H9 (cell line): ENCODE data around the gene MERTK. TPM values are rescaled to one million over a fixed set of nuclear protein-coding genes. Genes with fewer than 3 reads are reported as not detected.

Source experiments
- DNase-seq: peaks from one replicate; pipeline ENCODE4 v3.0.0-alpha.2; 2017
- H2AFZ ChIP-seq: one replicate; pipeline ENCODE4 v1.6.1; 2013; ENCODE audit warnings: mild to moderate bottlenecking, low read length, control low read depth, moderate library complexity
- H2AK5ac ChIP-seq: 2 replicates; pipeline ENCODE4 v1.6.1; 2013; ENCODE audit warnings: low read length, control low read depth, mixed read lengths; ENCODE audit not compliant: insufficient read length
- H2BK120ac ChIP-seq: one replicate; pipeline ENCODE4 v1.6.1; 2013; ENCODE audit warnings: low read depth, mild to moderate bottlenecking, low read length, control low read depth, inconsistent platforms; ENCODE audit not compliant: poor library complexity, severe bottlenecking
- H2BK12ac ChIP-seq: 2 replicates; pipeline ENCODE4 v1.6.1; 2013; ENCODE audit warnings: low read length, control low read depth, mixed read lengths, low read depth; ENCODE audit not compliant: insufficient read length
- H2BK15ac ChIP-seq: 2 replicates; pipeline ENCODE4 v1.6.1; 2013; ENCODE audit warnings: low read depth, low read length, control low read depth
- H2BK20ac ChIP-seq: one replicate; pipeline ENCODE4 v1.6.1; 2013; ENCODE audit warnings: low read depth, mild to moderate bottlenecking, low read length, control low read depth, inconsistent platforms; ENCODE audit not compliant: poor library complexity, severe bottlenecking
- H2BK5ac ChIP-seq: 2 replicates; pipeline ENCODE4 v1.6.1; 2013; ENCODE audit warnings: low read length, control low read depth, mixed read lengths; ENCODE audit not compliant: insufficient read length
- H3K14ac ChIP-seq: 2 replicates; pipeline ENCODE4 v1.6.1; 2013; ENCODE audit warnings: low read length, control low read depth; ENCODE audit not compliant: insufficient read depth
- H3K18ac ChIP-seq: 2 replicates; pipeline ENCODE4 v1.6.1; 2013; ENCODE audit warnings: low read depth, mild to moderate bottlenecking, mixed read lengths, low read length, control low read depth; ENCODE audit not compliant: insufficient read length
- H3K23ac ChIP-seq: 2 replicates; pipeline ENCODE4 v1.6.1; 2013; ENCODE audit warnings: low read length, control low read depth, mixed read lengths, low read depth; ENCODE audit not compliant: insufficient read length
- H3K23me2 ChIP-seq: 2 replicates; pipeline ENCODE4 v1.6.1; 2013; ENCODE audit warnings: low read depth, mild to moderate bottlenecking, mixed read lengths, low read length, control low read depth; ENCODE audit not compliant: insufficient read length, poor library complexity, severe bottlenecking
- H3K27ac ChIP-seq: 2 replicates; pipeline ENCODE4 v1.5.1; 2013; ENCODE audit warnings: low read length, control low read depth, mixed read lengths, low read depth; ENCODE audit not compliant: insufficient read length
- H3K27me3 ChIP-seq: 2 replicates; pipeline ENCODE4 v1.6.1; 2013; ENCODE audit warnings: low read length, control low read depth, inconsistent platforms; ENCODE audit not compliant: insufficient read depth
- H3K4ac ChIP-seq: 2 replicates; pipeline ENCODE4 v1.6.1; 2013; ENCODE audit warnings: low read depth, mild to moderate bottlenecking, control low read depth, inconsistent platforms, low read length, moderate library complexity
- H3K4me1 ChIP-seq: 2 replicates; pipeline ENCODE4 v1.6.1; 2013; ENCODE audit warnings: low read length, control low read depth, inconsistent platforms; ENCODE audit not compliant: insufficient read depth
- H3K4me2 ChIP-seq: 2 replicates; pipeline ENCODE4 v1.6.1; 2013; ENCODE audit warnings: low read length, control low read depth, mixed read lengths; ENCODE audit not compliant: insufficient read length, insufficient read depth
- H3K56ac ChIP-seq: 2 replicates; pipeline ENCODE4 v1.6.1; 2013; ENCODE audit warnings: low read depth, mild to moderate bottlenecking, mixed read lengths, low read length, control low read depth; ENCODE audit not compliant: insufficient read length
- H3K79me1 ChIP-seq: 2 replicates; pipeline ENCODE4 v1.6.1; 2013; ENCODE audit warnings: low read depth, mild to moderate bottlenecking, moderate library complexity, low read length, control low read depth, inconsistent platforms; ENCODE audit not compliant: insufficient read depth, poor library complexity, severe bottlenecking
- H3K79me2 ChIP-seq: 2 replicates; pipeline ENCODE4 v1.6.1; 2013; ENCODE audit warnings: low read length, control low read depth, inconsistent platforms; ENCODE audit not compliant: insufficient read depth
- H3K9ac ChIP-seq: 2 replicates; pipeline ENCODE4 v1.6.1; 2013; ENCODE audit warnings: low read length, control low read depth, mixed read lengths; ENCODE audit not compliant: insufficient read length; ENCODE audit errors: extremely low read depth
- H3K9me3 ChIP-seq: one replicate; pipeline ENCODE4 v1.6.1; 2013; ENCODE audit warnings: low read depth, low read length, inconsistent platforms; ENCODE audit not compliant: control insufficient read depth
- H3T11ph ChIP-seq: one replicate; pipeline ENCODE4 v1.6.1; 2013; ENCODE audit warnings: mild to moderate bottlenecking, low read length, control low read depth, inconsistent platforms
- H4K20me1 ChIP-seq: one replicate; pipeline ENCODE4 v1.6.1; 2013; ENCODE audit not compliant: control insufficient read depth, insufficient read length, insufficient read depth
- H4K5ac ChIP-seq: 2 replicates; pipeline ENCODE4 v1.6.1; 2013; ENCODE audit warnings: low read depth, mild to moderate bottlenecking, mixed read lengths, low read length, control low read depth; ENCODE audit not compliant: insufficient read length
- H4K8ac ChIP-seq: replicated peaks from 2 replicates; pipeline ENCODE4 v1.6.1; 2013; ENCODE audit warnings: low read length, control low read depth, mixed read lengths, low read depth; ENCODE audit not compliant: insufficient read length
- H4K91ac ChIP-seq: 2 replicates; pipeline ENCODE4 v1.6.1; 2013; ENCODE audit warnings: low read depth, mild to moderate bottlenecking, moderate library complexity, mixed read lengths, low read length, control low read depth; ENCODE audit not compliant: insufficient read length
- H3K27ac Mint-ChIP-seq, 3 experiments: 2 replicates in 2 of 3; 3 replicates in 1 of 3; pipeline ENCODE4 v1.8.0; 2020 to 2021; ENCODE audit warnings: mixed read lengths in 3 of 3, mild to moderate bottlenecking in 1 of 3, moderate library complexity in 1 of 3
- H3K27me3 Mint-ChIP-seq: 2 replicates; pipeline ENCODE4 v1.8.0; 2021; ENCODE audit warnings: low read depth, mild to moderate bottlenecking, moderate library complexity, mixed read lengths
- H3K36me3 Mint-ChIP-seq, 3 experiments: 2 replicates in 2 of 3; 3 replicates in 1 of 3; pipeline ENCODE4 v1.8.0; 2020 to 2021; ENCODE audit warnings: low read depth in 3 of 3, mixed read lengths in 3 of 3; ENCODE audit not compliant: insufficient read depth in 1 of 3
- H3K4me1 Mint-ChIP-seq, 2 experiments: 2 replicates each; pipeline ENCODE4 v1.8.0; 2020; ENCODE audit warnings: mixed read lengths in 2 of 2
- H3K4me3 Mint-ChIP-seq, 2 experiments: 2 replicates in 1 of 2; 3 replicates in 1 of 2; pipeline ENCODE4 v1.8.0; 2020 to 2021; ENCODE audit warnings: mild to moderate bottlenecking in 2 of 2, mixed read lengths in 2 of 2, moderate library complexity in 1 of 2
- H3K9me3 Mint-ChIP-seq, 2 experiments: 2 replicates in 1 of 2; 3 replicates in 1 of 2; pipeline ENCODE4 v1.8.0; 2020; ENCODE audit warnings: mild to moderate bottlenecking in 2 of 2, mixed read lengths in 2 of 2, moderate library complexity in 1 of 2
- CTCF ChIP-seq: fragments of 200-600 bp; sonication (generic); conservative IDR thresholded peaks from 3 replicates; pipeline ENCODE4 v1.8.0; 2021; ENCODE audit warnings: antibody characterized with exemption, mild to moderate bottlenecking
- WGBS: extraction: QIAGEN DNeasy Blood & Tissue Kit; methylation state at CpG from one replicate; pipeline ENCODE4 v1.1.7; 2013; ENCODE audit warnings: missing lambda C conversion rate, low lambda C conversion rate, mixed read lengths; ENCODE audit not compliant: insufficient read length; ENCODE audit errors: extremely low coverage; 5-methylcytosine and 5-hydroxymethylcytosine counted together
- total RNA-seq: library from RNA; stranded (reverse); gene quantifications from 2 replicates; pipeline ENCODE4 v1.2.1, GENCODE V29; 2021

Gene MERTK
- total RNA-seq, 1 experiment from 2014 or later, result 4.8 TPM

- Histone ChIP-seq H2BK15ac (no peak overlapping the region), H4K8ac (no peak overlapping the region), H3K27me3 (no peaks in the 10 kb centered on the region), H4K20me1 (no peaks in the 10 kb centered on the region), H2BK5ac (no peak overlapping the region), H3K14ac (no peak overlapping the region), H2AFZ (no peak overlapping the region), H3T11ph (no peak overlapping the region), H3K4me2 (no peak overlapping the region), H3K18ac (no peak overlapping the region), H3K79me1 (no peaks in the 10 kb centered on the region), H3K27ac (no peak overlapping the region), H3K9ac (no peak overlapping the region), H3K4me1 (no peaks in the 10 kb centered on the region), H4K91ac (no peak overlapping the region), H4K5ac (no peak overlapping the region), H3K79me2 (no peaks in the 10 kb centered on the region), H3K4ac (no peak overlapping the region), H3K23ac (no peak overlapping the region), H2BK20ac (no peak overlapping the region), H2AK5ac (no peak overlapping the region), H3K23me2 (no peaks in the 10 kb centered on the region), H3K9me3 (no peaks in the 10 kb centered on the region), H2BK120ac (no peak overlapping the region), H2BK12ac (no peak overlapping the region), H3K56ac (no peak overlapping the region)
- Mint-ChIP-seq H3K4me1 (peaks cover 21 to 22% of the 10 kb centered on the region in 2 experiments), H3K36me3 (peaks cover 1 to 20% (median 1%) of the 10 kb centered on the region in 3 experiments; a peak in 6 of 7 replicates), H3K9me3 (peaks cover 18 to 21% of the 10 kb centered on the region in 2 experiments), H3K27ac (no peak overlapping the region), H3K27me3 (peaks cover 9% of the 10 kb centered on the region), H3K4me3 (no peak overlapping the region)
- WGBS, result no CpG with 5 or more reads among the region's 1 CpG
- no peak for TF ChIP-seq CTCF
- DNase-seq, result no peak
Observed at GRCh38 chr2:112050316-112050715, 151.9 kb downstream of the MERTK start.
